GM23248 (cell line): Measurements from ENCODE around the gene GPT2.

ENCODE experiments used
- EZH2 ChIP-seq: fragments of 200-600 bp; sonication (generic); IDR thresholded peaks from 2 replicates; pipeline ENCODE4 v1.6.1; 2018; ENCODE audit warnings: antibody characterized with exemption, mild to moderate bottlenecking; ENCODE audit not compliant: insufficient read depth, poor library complexity, severe bottlenecking
- EZH2phosphoT487 ChIP-seq: fragments of 200-600 bp; sonication (generic); IDR thresholded peaks from 2 replicates; pipeline ENCODE4 v1.6.1; 2018; ENCODE audit warnings: antibody characterized with exemption, moderate library complexity, mild to moderate bottlenecking, low read depth; ENCODE audit not compliant: insufficient read depth

- TF ChIP-seq EZH2phosphoT487 (no peak), EZH2 (no peak)
Observed at GRCh38 chr16:46845952-46846351, 38.2 kb upstream of the GPT2 start.
